ENCODE measurements around the gene WWOX.

WWOX gene

DNA sequence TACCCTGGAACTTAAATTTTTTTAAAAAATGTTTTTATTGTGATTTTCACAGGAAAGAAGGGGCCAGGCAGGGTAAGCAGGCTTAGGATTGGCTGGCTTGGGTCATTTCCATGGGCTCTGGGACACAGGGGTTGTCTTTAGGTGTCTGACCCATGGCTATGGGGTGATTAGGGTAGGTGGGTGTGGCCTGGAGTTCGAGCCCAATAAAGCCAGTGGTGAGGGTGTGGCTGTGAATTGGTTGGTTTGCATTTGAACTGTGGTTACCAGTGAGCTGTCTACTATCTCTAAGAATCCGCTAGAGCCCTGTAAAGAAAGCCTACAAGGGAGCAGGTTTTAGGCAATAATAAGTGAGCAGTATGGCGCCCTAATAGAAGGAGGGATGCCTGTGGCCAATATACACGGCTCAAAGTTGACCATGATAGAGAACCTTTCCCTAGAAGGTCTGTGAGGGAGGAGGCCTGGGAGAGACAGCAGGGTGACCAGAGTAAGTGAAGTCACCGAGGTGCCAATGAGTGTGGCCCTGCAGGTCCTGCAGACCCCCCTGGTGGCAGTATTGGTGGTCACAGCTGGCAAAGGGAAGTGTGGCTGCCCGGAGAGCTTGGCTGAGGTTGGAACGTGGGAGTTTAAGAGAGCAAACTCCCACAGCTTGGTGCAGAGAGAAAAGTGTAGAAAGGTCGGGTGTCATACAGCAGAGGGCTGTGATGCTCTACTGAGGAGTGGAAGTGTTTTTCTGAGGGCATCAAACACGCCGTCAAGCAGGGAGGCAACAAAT is 454.0 kb downstream of the WWOX start:
- TF ChIP-seq, protein P1, sequence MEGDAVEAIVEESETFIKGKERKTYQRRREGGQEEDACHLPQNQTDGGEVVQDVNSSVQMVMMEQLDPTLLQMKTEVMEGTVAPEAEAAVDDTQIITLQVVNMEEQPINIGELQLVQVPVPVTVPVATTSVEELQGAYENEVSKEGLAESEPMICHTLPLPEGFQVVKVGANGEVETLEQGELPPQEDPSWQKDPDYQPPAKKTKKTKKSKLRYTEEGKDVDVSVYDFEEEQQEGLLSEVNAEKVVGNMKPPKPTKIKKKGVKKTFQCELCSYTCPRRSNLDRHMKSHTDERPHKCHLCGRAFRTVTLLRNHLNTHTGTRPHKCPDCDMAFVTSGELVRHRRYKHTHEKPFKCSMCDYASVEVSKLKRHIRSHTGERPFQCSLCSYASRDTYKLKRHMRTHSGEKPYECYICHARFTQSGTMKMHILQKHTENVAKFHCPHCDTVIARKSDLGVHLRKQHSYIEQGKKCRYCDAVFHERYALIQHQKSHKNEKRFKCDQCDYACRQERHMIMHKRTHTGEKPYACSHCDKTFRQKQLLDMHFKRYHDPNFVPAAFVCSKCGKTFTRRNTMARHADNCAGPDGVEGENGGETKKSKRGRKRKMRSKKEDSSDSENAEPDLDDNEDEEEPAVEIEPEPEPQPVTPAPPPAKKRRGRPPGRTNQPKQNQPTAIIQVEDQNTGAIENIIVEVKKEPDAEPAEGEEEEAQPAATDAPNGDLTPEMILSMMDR (IDR thresholded peaks at IDR 0.05), result no peak
- H3K27ac ChIP-seq, result no peak overlapping the region
- no peaks in the 10 kb centered on the region for H3K4me1 ChIP-seq
- no peaks in the 10 kb centered on the region for H3K9me3 ChIP-seq
- intact Hi-C loops (cut with DNase I; ENCODE audit: low total_unique reads), result no loop called here
- no peaks in the 10 kb centered on the region for H3K36me3 ChIP-seq
- H3K4me3 ChIP-seq, result no peak overlapping the region
- no peak for DNase-seq
- no peaks in the 10 kb centered on the region for H3K27me3 ChIP-seq

DNA sequence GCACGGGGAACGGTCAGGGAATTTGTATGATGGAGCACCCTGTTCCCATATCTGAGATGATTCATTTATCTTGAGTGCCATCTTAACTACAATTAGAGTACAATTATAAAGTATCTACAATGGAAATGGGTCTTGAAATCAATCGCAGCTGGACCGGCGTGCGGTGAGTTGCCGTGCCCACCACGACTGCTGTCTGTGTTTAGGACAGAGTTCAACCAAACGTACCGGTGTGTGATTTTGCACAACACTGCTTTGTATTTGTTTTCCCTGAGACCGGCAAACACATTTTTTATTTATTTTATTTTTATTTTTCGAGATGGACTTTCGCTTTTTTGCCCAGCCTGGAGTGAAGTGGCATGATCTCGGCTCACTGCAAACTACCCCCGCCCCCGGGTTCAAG is 457.0 kb downstream of the WWOX start:
- H3K27ac ChIP-seq, result no peak overlapping the region
- no peak overlapping the region for H3K4me3 ChIP-seq
- no peaks in the 10 kb centered on the region for H3K36me3 ChIP-seq
- no peak for DNase-seq
- no peaks in the 10 kb centered on the region for H3K9me3 ChIP-seq
- TF ChIP-seq, protein P1 (IDR thresholded peaks at IDR 0.05), result no peak
- H3K4me1 ChIP-seq, result no peaks in the 10 kb centered on the region
- H3K27me3 ChIP-seq, result no peaks in the 10 kb centered on the region
- intact Hi-C loops (cut with DNase I; ENCODE audit: low total_unique reads), result no loop called here

DNA sequence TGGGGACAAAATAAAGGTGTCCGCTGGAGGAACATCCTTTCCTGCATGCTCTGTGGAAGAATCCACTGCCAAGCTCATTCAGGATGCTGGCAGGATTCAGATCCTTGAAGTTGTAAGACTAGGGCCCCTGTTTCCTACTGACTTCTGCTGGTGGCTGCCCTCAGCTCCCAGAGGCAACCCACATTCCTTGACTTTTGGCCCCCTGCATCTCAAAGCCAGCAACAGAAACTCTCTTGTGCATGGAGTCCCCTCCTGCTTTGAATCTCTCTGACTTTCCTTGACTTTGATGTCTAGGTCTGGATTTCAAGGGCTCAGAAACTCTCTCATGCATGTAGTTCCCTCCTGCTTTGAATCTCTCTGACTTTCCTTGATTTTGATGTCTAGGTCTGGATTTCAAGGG is 461.5 kb downstream of the WWOX start:
- H3K27me3 ChIP-seq, result no peaks in the 10 kb centered on the region
- intact Hi-C loops (cut with DNase I; ENCODE audit: low total_unique reads), result no loop called here
- H3K4me3 ChIP-seq, result no peak overlapping the region
- TF ChIP-seq, protein P1 (IDR thresholded peaks at IDR 0.05), result no peak
- H3K9me3 ChIP-seq, result no peaks in the 10 kb centered on the region
- no peak for DNase-seq
- no peaks in the 10 kb centered on the region for H3K4me1 ChIP-seq
- no peaks in the 10 kb centered on the region for H3K36me3 ChIP-seq
- H3K27ac ChIP-seq, result no peak overlapping the region

DNA sequence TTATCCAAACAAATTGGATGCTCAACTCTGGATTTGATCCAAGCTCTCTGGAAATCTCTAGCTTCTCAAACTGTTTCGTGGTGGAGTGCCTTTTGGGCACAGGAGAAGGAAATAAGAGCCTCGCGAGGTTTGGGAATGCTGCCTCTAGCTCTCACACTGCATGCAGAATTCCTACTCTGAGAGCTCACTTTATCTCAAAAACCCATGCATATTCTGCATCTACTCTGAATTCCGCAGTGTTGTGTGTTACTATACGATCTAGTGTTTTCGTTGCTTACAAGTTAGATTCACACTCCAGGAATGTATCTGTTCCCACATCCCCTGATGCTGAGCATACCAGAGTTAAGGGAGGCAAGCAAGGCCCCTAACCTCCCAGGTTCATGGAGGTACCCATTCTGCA is 462.7 kb downstream of the WWOX start:
- H3K9me3 ChIP-seq, result no peaks in the 10 kb centered on the region
- DNase-seq, result no peak
- TF ChIP-seq, protein P1 (IDR thresholded peaks at IDR 0.05), result no peak
- no peaks in the 10 kb centered on the region for H3K36me3 ChIP-seq
- H3K27me3 ChIP-seq, result no peaks in the 10 kb centered on the region
- no peaks in the 10 kb centered on the region for H3K4me1 ChIP-seq
- intact Hi-C loops (cut with DNase I; ENCODE audit: low total_unique reads), result no loop called here
- H3K27ac ChIP-seq, result no peak overlapping the region
- no peak overlapping the region for H3K4me3 ChIP-seq

DNA sequence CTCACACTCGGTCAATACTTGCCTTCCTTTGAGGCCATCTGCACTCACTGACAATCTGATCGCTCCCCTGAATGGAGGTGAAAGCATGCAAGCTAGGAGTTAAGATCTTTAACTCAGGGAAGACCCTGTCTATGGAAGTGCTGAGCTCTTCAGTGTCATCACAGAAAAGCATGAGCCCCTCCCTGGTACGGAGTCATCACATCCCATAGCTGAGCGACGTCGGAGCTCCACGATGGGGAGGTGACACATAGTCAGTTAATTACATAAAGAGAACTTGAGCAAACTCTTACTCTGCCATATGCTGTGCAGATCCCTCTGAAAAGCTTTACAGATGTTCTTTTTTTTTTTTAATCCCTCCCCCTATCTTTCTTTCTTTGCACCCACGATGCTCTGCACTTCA is 463.2 kb downstream of the WWOX start:
- Histone ChIP-seq H3K4me1 (no peaks in the 10 kb centered on the region), H3K4me3 (no peak overlapping the region), H3K27me3 (no peaks in the 10 kb centered on the region), H3K9me3 (no peaks in the 10 kb centered on the region), H3K27ac (no peak overlapping the region), H3K36me3 (no peaks in the 10 kb centered on the region)
- TF ChIP-seq, protein P1 (IDR thresholded peaks at IDR 0.05), result no peak
- intact Hi-C loops (cut with DNase I; ENCODE audit: low total_unique reads), result no loop called here
- DNase-seq, result no peak

All from tibial artery (tissue), 4 donors.